CD14-positive monocyte (primary cell): ENCODE results near the gene IZUMO1R. TPM values are rescaled to one million over a fixed set of nuclear protein-coding genes. Genes with fewer than 3 reads are reported as not detected.

Experiments used
- DNase-seq, 3 donors: peaks; one replicate each; pipeline ENCODE4 v3.0.0-alpha.2; 2011 to 2022
- H2AFZ ChIP-seq: 2 replicates; pipeline ENCODE4 v1.6.0; 2012; ENCODE audit warnings: mild to moderate bottlenecking, low read depth, low read length, inconsistent platforms; ENCODE audit not compliant: insufficient read depth, poor library complexity, severe bottlenecking
- H3K27ac ChIP-seq, 2 donors: 1 replicate in 1 of 2; 2 replicates in 1 of 2; pipeline ENCODE4 v1.5.1; 2012 to 2013; ENCODE audit warnings: low read length in 2 of 2, control low read depth in 1 of 2, inconsistent platforms in 1 of 2, low read depth in 1 of 2, mild to moderate bottlenecking in 1 of 2
- H3K27me3 ChIP-seq, 2 donors: one replicate each; pipeline versions ENCODE4 v1.6.0 to v1.6.1; 2011 to 2013; ENCODE audit warnings: low read length in 2 of 2; ENCODE audit not compliant: control insufficient read depth in 2 of 2, insufficient read depth in 2 of 2
- H3K36me3 ChIP-seq, 2 donors: replicated peaks in 1 of 2; 1 replicate in 1 of 2; 2 replicates in 1 of 2; pipeline versions ENCODE4 v1.5.1 to v1.6.1; 2012 to 2013; ENCODE audit warnings: low read length in 2 of 2, control low read depth in 1 of 2, inconsistent platforms in 1 of 2, mild to moderate bottlenecking in 1 of 2; ENCODE audit not compliant: insufficient read depth in 2 of 2, control insufficient read depth in 1 of 2
- H3K4me1 ChIP-seq, 2 donors: 1 replicate in 1 of 2; 2 replicates in 1 of 2; pipeline versions ENCODE4 v1.5.1 to v1.6.1; 2012 to 2013; ENCODE audit warnings: low read length in 2 of 2, control low read depth in 1 of 2, inconsistent platforms in 1 of 2, mild to moderate bottlenecking in 1 of 2, moderate library complexity in 1 of 2; ENCODE audit not compliant: insufficient read depth in 2 of 2, control insufficient read depth in 1 of 2
- H3K4me2 ChIP-seq: replicated peaks from 2 replicates; pipeline ENCODE3; 2012; ENCODE audit warnings: low read length, moderate library complexity, mild to moderate bottlenecking; ENCODE audit not compliant: poor library complexity, severe bottlenecking; ENCODE audit errors: extremely low read depth
- H3K4me3 ChIP-seq, 3 experiments: fragments of 200-600 bp in 1 of 3; sonication (generic) in 1 of 3; replicated peaks in 1 of 3; 1 replicate in 2 of 3; 2 replicates in 1 of 3; pipeline ENCODE4 v1.5.1; 2011 to 2013; ENCODE audit warnings: low read length in 3 of 3, mild to moderate bottlenecking in 3 of 3, control low read depth in 2 of 3, low read depth in 2 of 3, inconsistent platforms in 1 of 3, moderate library complexity in 1 of 3
- H3K79me2 ChIP-seq: 2 replicates; pipeline ENCODE4 v1.6.0; 2012; ENCODE audit warnings: mild to moderate bottlenecking, control low read depth, inconsistent platforms, low read length, moderate library complexity; ENCODE audit not compliant: insufficient read depth
- H3K9ac ChIP-seq: 2 replicates; pipeline ENCODE4 v1.6.0; 2017; ENCODE audit warnings: low read length, mild to moderate bottlenecking; ENCODE audit not compliant: insufficient read depth, poor library complexity, severe bottlenecking
- H3K9me3 ChIP-seq, 2 donors: replicated peaks in 1 of 2; 1 replicate in 1 of 2; 2 replicates in 1 of 2; pipeline versions ENCODE4 v1.5.1 to v1.6.1; 2012 to 2013; ENCODE audit warnings: low read length in 2 of 2, control low read depth in 1 of 2; ENCODE audit not compliant: control insufficient read depth in 1 of 2, insufficient read depth in 1 of 2
- H4K20me1 ChIP-seq: 2 replicates; pipeline ENCODE4 v1.6.0; 2012; ENCODE audit warnings: mild to moderate bottlenecking, low read length, control low read depth, moderate library complexity; ENCODE audit not compliant: insufficient read depth
- H3K27ac Mint-ChIP-seq, 7 donors: one replicate each; pipeline ENCODE4 v1.8.0; 2020; ENCODE audit warnings: mild to moderate bottlenecking in 7 of 7, mixed read lengths in 7 of 7, moderate library complexity in 6 of 7, inconsistent platforms in 2 of 7
- H3K27me3 Mint-ChIP-seq, 3 donors: one replicate each; pipeline ENCODE4 v1.8.0; 2021 to 2022; ENCODE audit warnings: low read depth in 3 of 3, mild to moderate bottlenecking in 3 of 3, mixed read lengths in 3 of 3, moderate library complexity in 3 of 3, inconsistent platforms in 1 of 3
- H3K36me3 Mint-ChIP-seq, 2 donors: one replicate each; pipeline ENCODE4 v1.8.0; 2020; ENCODE audit warnings: mixed read lengths in 2 of 2, inconsistent platforms in 1 of 2, mild to moderate bottlenecking in 1 of 2
- H3K4me1 Mint-ChIP-seq: one replicate; pipeline ENCODE4 v1.8.0; 2020; ENCODE audit warnings: mild to moderate bottlenecking, mixed read lengths
- H3K4me3 Mint-ChIP-seq, 2 donors: one replicate each; pipeline ENCODE4 v1.8.0; 2020; ENCODE audit warnings: mild to moderate bottlenecking in 2 of 2, mixed read lengths in 2 of 2, moderate library complexity in 1 of 2
- H3K9me3 Mint-ChIP-seq, 7 donors: one replicate each; pipeline ENCODE4 v1.8.0; 2020 to 2022; ENCODE audit warnings: mixed read lengths in 7 of 7, mild to moderate bottlenecking in 6 of 7, moderate library complexity in 6 of 7, inconsistent platforms in 2 of 7
- CTCF ChIP-seq: fragments of 200-600 bp; IDR thresholded peaks from one replicate; pipeline ENCODE4 v1.8.0; 2022; ENCODE audit warnings: antibody characterized with exemption, mild to moderate bottlenecking
- WGBS: methylation state at CpG from one replicate; pipeline ENCODE4 v1.1.5; 2013; ENCODE audit warnings: missing lambda C conversion rate; ENCODE audit not compliant: insufficient coverage; 5-methylcytosine and 5-hydroxymethylcytosine counted together
- intact Hi-C, 2 donors: fragments of 100-400 bp; cut with micrococcal nuclease; formaldehyde crosslinking; loops; one replicate each; pipeline versions ENCODE4 v1.15.0 to v1.15.1; 2023
- polyA plus RNA-seq, 3 donors: library from polyadenylated mRNA; depleted of rRNA in 1 of 3; unstranded in 2 of 3; stranded (reverse) in 1 of 3; fragments of 300-500 nt in 2 of 3; fragments of >200 nt in 1 of 3; fragmentation: Illumina TruSeq in 2 of 3; gene quantifications; 1 replicate in 2 of 3; 2 replicates in 1 of 3; pipeline ENCODE4 v1.2.3, GENCODE V29; 2012 to 2021

Gene IZUMO1R
- polyA plus RNA-seq, 3 donors: not detected

GRCh38 chr11:94326947-94327346 lies 22.6 kb downstream of the IZUMO1R start:
- WGBS: 0% methylated on average over 1 of the region's 3 CpGs
- H3K4me1 ChIP-seq: peaks cover 0 to 9% of the 10 kb centered on the region in 2 donors
- H3K27ac ChIP-seq: no peak overlapping the region
- H3K9me3 ChIP-seq: no peaks in the 10 kb centered on the region
- no peak for TF ChIP-seq CTCF
- H3K27me3 Mint-ChIP-seq: peaks cover 2 to 7% (median 5%) of the 10 kb centered on the region in 3 donors
- H3K27me3 ChIP-seq: no peaks in the 10 kb centered on the region
- no peaks in the 10 kb centered on the region for H3K79me2 ChIP-seq
- no peaks in the 10 kb centered on the region for H3K36me3 Mint-ChIP-seq
- H4K20me1 ChIP-seq: no peaks in the 10 kb centered on the region
- H3K4me2 ChIP-seq: no peak overlapping the region
- H3K36me3 ChIP-seq: no peaks in the 10 kb centered on the region
- H2AFZ ChIP-seq: no peak overlapping the region
- H3K4me3 ChIP-seq: no peak overlapping the region
- no peak overlapping the region for H3K4me3 Mint-ChIP-seq
- peaks cover 13% of the 10 kb centered on the region for H3K4me1 Mint-ChIP-seq
- H3K27ac Mint-ChIP-seq: no peak overlapping the region
- DNase-seq: no peak
- intact Hi-C loops: loop anchor here (5.0 to 10.0 kb wide), 2 partner anchors 178 to 180 kb away; no protein-coding TSS in a partner anchor
- H3K9ac ChIP-seq: no peak overlapping the region
- H3K9me3 Mint-ChIP-seq: peaks cover 0 to 5% (median 2%) of the 10 kb centered on the region in 7 donors

GRCh38 chr11:94328587-94329080 lies 24.3 kb downstream of the IZUMO1R start:
- H3K9me3 ChIP-seq: no peaks in the 10 kb centered on the region
- no peak for TF ChIP-seq CTCF
- no peaks in the 10 kb centered on the region for H3K27me3 ChIP-seq
- H3K4me1 ChIP-seq: peaks cover 0 to 9% of the 10 kb centered on the region in 2 donors
- Mint-ChIP-seq H3K4me1 (peaks cover 13% of the 10 kb centered on the region), H3K4me3 (no peak overlapping the region), H3K27ac (no peak overlapping the region), H3K27me3 (peaks cover 4 to 8% (median 7%) of the 10 kb centered on the region in 3 donors), H3K36me3 (no peaks in the 10 kb centered on the region), H3K9me3 (peaks cover 0 to 3% (median 1%) of the 10 kb centered on the region in 7 donors)
- no peak overlapping the region for H3K4me3 ChIP-seq
- H3K4me2 ChIP-seq: no peak overlapping the region
- intact Hi-C loops: loop anchor here (5.0 to 10.0 kb wide), 2 partner anchors 176 to 179 kb away; no protein-coding TSS in a partner anchor
- no peak for DNase-seq
- H4K20me1 ChIP-seq: no peaks in the 10 kb centered on the region
- 90% methylated on average over 3 of the region's 6 CpGs for WGBS
- no peaks in the 10 kb centered on the region for H3K36me3 ChIP-seq
- H3K79me2 ChIP-seq: no peaks in the 10 kb centered on the region
- H3K9ac ChIP-seq: no peak overlapping the region
- no peak overlapping the region for H2AFZ ChIP-seq
- H3K27ac ChIP-seq: no peak overlapping the region
